GM19099 (cell line): ENCODE data around the gene RSPH6A.

Experiments used
- POLR2A ChIP-seq: IDR thresholded peaks from 3 replicates; pipeline ENCODE4 v1.6.1; 2011; ENCODE audit warnings: low read depth; ENCODE audit not compliant: insufficient read length; ENCODE audit errors: extremely low read depth

The RSPH6A gene

DNA sequence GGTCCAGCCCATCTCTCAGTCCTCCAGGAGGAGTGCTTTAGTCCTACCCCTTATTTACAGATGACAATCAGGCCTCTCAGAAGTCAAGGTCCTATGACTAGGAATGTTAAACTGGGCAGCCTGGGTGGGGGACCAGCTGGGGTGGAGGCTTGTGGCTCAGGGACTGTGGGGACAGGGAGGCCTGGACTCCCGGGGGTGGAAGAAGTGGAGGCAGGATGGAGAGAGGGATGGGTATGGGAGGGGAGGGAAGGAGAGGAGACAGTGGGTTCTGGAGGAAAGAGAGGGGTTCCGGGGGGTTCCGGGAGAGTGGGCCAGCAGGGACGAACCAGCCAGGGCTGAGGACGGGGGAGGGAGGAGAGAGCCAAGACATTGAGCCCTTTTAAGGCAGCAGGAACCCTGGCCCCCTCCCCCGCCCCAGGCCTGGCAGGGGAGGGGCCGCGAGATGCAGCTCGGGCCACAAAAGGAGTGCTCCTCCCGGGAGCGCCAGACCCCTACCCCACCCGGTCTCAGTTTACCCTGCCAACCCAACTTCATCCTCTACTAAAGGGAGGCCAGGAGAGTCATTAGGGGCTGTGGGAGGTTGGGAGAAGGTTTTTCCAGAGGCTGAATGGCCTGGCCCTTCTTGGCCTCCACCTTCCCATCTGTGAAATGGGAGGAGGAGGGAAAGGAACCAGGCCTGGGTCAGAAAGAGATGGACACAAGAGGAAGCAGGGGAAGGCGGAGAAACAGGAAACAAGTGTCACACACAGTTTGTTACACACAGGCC lies 34.5 kb downstream of the RSPH6A start:
- TF ChIP-seq POLR2A = no peak

DNA sequence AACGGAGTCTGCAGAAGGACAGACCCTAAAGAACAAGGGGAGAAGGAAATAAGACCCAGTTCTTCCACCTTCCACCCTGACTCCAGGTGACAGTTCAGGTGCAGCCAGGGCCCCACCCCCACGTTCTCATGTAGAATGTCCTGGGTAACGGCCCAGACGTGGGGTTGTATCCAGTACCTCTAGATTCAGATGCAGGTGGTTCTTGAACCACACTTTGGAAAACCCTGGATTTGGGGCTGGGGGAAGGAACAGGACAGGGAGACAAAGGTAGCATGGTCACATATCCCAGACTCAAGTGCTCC lies 35.0 kb downstream of the RSPH6A start:
- no peak for TF ChIP-seq POLR2A

DNA sequence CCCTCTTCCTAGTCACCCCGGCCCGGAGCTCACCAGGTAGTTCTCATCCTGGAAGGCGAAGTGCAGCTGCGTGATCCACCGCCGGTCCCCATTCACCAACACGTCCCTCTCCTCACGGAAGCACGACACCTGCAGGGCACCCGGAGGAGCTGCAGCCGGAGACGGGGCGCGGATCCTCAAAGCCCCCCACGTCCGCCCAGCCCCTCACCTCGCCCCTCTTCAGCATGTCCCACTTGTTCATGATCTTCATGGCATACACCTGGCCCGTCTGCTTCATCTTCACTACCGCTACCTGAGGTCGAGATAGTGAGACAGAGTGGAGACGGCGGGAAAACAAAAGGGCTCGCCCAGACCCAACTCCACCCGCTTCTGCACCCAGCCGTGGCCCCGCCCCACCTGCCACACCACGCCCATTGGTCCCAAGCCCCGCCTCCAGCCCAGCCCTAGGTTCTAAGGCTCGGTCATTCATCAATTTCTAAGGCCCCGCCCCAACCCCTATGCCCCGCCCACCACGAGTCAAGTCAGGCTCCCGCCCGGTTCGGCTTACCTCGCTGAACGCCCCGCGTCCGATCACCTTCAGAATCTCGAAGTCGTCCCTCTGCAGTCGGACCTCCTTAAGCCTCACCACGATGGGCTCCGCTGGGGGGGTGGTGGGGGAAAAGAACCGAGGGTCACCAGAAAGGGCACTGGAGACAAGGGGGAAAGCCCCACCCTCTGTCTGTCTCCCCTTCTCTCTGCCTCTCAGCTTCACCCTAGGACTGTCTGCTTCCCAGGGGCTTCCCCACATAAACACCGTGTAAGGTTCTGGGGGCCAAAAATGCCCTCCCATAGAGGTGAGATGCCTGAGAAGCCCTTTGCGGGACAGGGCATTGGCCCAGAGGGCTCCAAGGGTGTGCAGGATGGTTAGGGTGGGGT lies 35.6 kb downstream of the RSPH6A start:
- TF ChIP-seq POLR2A = no peak

DNA sequence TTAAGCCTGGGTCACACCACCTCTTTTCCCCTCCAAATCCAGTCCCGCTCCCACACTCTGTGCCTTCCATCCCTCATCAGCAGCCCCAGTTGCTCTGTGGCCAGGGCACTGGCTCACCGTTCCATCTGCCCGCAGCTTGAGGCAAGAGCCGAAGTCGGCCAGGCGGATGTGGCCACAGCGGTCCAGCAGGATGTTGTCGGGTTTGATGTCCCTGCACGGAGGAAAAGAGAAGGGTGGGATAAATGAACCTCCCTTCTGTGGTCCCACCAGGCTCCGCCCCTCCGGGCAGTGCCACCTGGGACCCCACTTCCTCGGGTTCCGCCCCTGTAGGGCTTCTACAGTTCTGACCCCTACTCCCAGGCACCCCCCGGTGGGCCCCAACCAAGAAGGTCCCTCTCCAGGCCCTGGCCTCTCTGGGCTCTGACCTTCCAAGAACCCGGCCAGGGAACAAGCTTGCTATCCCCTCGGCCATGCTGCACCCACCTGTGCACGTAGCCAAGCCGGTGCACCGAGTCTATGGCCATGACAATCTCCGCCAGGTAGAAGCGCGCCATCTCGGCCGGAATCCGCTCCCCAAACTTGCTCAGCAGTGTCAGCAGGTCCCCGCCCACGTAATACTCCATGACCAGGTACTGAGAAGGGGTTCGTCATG lies 37.0 kb downstream of the RSPH6A start:
- TF ChIP-seq POLR2A = no peak

DNA sequence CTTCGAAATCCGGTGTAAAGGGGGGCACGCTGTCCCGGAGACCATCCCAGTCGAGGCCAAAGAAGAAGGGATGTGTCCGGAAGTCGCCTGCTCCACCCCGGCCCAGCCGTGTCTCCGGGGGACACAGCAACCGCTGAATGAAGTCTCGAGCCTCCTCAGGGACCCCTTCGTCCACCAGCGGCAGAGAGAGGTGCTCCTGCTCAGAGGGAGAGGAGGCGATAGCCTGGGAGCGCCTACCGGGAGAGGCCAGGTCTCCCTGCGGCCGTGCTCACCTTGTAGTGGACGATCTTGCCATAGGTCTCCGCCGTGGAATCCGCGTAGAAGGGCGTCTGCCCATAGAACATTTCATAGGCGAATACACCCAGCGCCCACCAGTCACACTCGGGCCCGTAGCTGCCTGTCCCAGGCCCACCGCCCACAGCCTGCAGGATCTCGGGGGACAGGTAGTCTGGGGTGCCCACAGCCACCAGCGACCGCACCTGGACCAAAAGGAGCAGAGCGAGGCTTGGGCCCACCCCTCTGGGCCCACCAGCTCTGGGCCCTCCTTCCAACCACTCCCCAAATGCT lies 37.6 kb downstream of the RSPH6A start:
- no peak for TF ChIP-seq POLR2A

DNA sequence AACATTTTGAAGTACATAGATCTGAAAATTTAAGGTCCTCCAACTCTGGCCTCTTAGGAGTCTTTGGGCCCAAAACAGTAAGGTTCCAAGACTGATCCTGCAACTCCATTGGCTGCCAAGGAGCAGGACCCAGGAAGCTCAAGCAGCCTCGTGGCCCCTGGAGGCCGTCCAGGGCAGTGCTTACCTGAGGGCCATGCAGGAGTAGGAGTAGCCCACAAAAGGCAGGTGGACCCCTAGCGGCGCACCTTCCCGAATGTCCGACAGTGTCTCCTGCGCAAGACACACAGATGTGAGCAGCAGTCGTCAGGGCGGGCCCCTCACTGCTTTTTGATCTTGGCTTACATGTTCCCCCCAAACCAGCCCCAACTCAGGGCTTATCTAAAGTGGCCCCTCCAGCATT lies 40.3 kb downstream of the RSPH6A start:
- TF ChIP-seq POLR2A = no peak

DNA sequence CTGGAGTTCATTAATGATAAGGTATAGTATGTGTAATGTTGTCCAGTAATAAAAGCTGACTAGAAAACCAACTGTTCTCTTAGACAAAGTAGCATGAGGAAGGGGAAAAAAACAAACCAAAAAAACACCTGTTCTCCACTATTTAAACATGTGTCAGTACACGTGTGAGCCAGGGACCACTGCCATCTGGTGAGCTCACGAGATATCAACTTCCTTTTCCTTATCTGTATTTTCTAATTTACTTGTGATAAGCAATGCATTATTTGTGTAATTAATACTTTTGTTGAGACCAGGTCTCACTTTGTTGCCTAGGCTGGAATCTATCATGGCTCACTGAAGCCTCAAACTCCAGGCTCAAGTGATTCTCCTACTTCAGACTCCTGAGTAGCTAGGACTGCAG lies 41.7 kb downstream of the RSPH6A start:
- no peak for TF ChIP-seq POLR2A

DNA sequence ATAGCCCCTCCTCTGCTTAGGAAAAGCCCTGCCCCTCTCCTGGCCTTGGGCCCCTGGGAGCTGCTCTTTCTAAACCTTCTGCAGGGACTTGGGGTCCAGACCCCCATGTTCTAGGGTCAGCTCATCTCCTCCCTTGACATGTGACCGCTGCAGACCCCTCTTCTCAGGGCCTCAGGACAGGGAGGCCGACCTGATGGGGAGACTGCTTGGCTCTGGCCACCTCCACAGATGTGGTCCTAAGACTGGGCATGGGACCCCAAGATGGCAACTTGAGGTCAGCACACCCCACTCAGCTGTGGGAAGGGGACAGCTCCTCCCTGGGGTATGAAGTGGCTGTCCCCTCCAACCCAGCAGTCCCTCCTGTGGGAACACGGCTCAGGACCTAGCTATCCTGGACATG lies 42.2 kb downstream of the RSPH6A start:
- TF ChIP-seq POLR2A = no peak

DNA sequence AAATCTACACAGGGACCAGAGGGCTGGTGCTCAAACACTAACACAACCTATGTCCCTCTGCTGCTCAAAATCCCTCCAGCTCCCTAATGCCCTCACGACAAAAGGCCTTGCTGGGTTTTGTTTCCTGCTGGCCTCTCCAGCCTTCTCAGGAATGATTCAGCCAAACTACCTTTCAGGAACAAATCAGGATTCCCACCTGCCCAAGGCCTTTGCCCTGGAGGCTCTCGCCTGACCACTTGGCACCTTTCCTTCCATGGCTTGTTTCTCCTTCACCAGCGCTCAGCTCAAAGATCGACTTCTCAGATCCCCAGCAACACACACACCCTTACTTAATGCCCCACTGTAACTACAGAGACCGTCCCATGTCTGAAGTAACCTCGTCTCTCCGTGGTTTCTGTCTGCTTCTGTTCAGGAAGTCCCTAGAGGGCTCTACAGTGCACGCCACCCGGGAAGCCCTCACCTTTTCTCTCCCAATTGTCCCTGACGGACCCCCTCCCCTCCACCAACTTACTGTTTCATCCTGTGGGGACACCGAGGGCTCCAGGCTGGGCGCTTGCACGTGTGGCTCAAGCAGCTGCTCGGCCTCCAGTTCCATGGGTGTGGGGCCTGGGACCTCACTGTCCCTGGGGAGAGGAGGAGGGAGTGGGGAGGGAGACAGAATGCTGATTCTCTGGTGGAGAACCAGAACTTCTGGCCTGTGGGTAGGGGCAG lies 42.8 kb downstream of the RSPH6A start:
- TF ChIP-seq POLR2A = no peak

DNA sequence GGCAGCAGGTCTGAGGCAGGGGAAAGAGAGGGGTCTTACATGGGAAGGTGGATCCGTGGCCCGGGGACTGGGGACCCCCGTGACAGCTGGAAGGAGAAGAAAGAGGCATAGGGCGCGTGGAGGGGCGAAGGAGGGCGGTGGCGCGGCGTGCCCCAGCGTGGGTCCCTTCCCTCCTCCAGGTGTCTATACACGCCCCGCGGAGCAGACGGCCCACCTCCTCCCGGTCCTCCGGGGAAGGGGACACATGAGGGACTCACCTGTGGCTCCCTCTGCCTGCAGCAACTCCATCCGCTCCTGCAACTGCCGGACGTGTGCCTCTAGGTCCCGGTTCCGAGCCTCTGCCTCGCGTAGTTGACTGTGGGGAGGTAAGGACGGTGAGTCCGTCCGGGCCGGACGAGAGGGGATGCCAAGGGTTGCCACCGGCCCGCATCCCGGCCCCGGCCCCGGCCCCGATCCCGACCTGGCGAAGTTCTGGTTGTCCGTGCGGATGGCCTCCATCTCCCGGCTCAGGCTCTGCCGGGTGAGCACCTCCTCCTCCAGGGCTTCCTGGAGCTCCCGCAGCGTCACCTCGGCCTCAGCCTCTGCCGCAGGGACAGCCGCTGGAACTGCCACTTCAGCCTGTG lies 43.7 kb downstream of the RSPH6A start:
- TF ChIP-seq POLR2A = no peak

DNA sequence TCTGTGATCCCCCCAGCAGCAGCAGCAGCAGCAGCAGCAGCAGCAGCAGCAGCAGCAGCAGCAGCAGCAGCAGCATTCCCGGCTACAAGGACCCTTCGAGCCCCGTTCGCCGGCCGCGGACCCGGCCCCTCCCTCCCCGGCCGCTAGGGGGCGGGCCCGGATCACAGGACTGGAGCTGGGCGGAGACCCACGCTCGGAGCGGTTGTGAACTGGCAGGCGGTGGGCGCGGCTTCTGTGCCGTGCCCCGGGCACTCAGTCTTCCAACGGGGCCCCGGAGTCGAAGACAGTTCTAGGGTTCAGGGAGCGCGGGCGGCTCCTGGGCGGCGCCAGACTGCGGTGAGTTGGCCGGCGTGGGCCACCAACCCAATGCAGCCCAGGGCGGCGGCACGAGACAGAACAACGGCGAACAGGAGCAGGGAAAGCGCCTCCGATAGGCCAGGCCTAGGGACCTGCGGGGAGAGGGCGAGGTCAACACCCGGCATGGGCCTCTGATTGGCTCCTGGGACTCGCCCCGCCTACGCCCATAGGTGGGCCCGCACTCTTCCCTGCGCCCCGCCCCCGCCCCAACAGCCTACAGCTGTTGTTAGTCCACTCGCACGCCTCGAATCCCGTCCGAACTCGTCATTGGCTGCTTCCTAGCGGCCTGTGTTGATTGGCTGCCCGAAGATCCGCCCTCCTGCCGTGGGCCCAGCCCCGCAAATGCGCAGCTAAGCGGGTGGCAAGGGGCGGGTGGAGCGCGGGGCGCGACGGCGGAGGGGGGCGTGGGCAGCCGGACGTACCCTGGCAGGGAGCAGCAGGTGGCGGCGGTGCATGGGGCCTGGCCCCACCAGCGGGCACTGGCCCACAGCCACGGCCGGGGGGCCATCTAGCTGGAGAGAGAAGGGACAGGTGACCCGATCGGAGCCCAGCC lies 44.7 kb downstream of the RSPH6A start:
- TF ChIP-seq POLR2A = no peak

DNA sequence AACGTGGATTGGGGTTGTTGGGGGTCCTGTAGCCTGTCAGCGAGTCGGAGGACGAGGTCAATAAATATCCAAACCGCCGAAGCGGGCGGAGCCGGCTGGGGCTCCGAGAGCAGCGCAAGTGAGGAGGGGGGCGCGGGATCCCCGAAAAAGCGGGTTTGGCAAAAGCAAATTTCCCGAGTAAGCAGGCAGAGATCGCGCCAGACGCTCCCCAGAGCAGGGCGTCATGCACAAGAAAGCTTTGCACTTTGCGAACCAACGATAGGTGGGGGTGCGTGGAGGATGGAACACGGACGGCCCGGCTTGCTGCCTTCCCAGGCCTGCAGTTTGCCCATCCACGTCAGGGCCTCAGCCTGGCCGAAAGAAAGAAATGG lies 45.3 kb downstream of the RSPH6A start:
- TF ChIP-seq POLR2A = no peak

DNA sequence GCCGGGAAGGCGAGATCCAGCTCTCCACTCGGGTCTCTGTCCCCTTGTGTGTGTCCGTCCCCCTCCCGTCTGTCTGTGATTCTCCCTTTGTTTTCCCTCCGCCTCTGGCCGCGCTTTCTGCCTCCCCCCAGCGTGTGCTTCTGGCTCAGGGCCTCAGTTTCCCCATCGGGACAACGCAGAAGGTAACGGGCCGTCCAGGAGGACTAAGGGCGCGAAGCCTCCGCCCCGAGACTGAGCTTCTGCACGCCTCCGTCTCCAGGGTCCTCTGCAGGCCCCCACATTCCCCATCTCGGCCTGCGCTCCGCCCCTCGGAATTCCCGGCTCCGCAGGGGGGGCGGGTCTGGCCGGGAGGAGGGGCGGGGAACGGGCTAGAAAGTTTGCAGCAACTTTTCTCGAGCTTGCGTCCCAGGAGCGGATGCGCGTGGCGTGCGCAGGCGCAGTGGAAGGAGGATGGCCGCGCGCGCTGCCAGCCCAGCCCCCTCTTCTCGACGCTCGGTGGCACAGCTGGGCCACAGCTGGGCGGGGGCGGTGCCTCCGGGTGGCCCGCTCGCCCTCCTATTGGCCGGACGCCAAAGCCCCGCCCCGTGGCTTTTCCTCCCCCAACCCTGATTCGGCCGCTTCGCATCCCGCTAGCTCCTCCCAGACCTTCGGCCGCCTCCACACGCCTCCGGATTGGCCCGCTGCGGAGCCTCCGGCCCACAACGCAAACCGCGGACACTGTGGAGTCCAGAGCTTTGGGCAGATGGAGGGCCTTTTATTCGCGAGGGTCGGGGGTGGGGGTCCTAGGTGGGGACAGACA lies 45.9 kb downstream of the RSPH6A start, which contains the start of gene SIX5:
Gene SIX5, minus strand, starts transcription at position 269 of the 799 bp plus-strand sequence. CDS start 408 bp downstream, outside the sequence.
- TF ChIP-seq POLR2A = peak; percentile 50
